Measurements from ENCODE around the gene TUBE1. TPM values are rescaled to one million over a fixed set of nuclear protein-coding genes. Genes with fewer than 3 reads are reported as not detected.

TUBE1 gene
- total and polyA plus RNA-seq, 8 donors = 14.2 to 55.1 (median 44.6) TPM

- TF ChIP-seq CTCF (IDR thresholded peaks at IDR 0.05) = no peak
- ATAC-seq (no peak), DNase-seq (no peak)
- Histone ChIP-seq H3K36me3 (peaks cover 0 to 28% of the 10 kb centered on the region in 2 donors), H3K27ac (no peak overlapping the region), H3K27me3 (no peaks in the 10 kb centered on the region), H3K4me3 (no peak overlapping the region), H3K4me1 (no peaks in the 10 kb centered on the region), H3K9me3 (no peaks in the 10 kb centered on the region)
- intact Hi-C loops (cut with DNase I) = no loop called here
Observed at GRCh38 chr6:112066606-112067005, 20.7 kb downstream of the TUBE1 start.

- Histone ChIP-seq H3K36me3 (peaks cover 0 to 17% of the 10 kb centered on the region in 2 donors), H3K4me1 (no peaks in the 10 kb centered on the region), H3K9me3 (no peaks in the 10 kb centered on the region), H3K27ac (no peak overlapping the region), H3K27me3 (no peaks in the 10 kb centered on the region), H3K4me3 (no peak overlapping the region)
- intact Hi-C loops (cut with DNase I) = no loop called here
- DNase-seq (no peak), ATAC-seq (no peak)
- TF ChIP-seq CTCF (IDR thresholded peaks at IDR 0.05) = no peak
Observed at GRCh38 chr6:112065426-112065986, 21.8 kb downstream of the TUBE1 start.

GRCh38 chr6:112062966-112063365 is 24.3 kb downstream of the TUBE1 start:
- Histone ChIP-seq H3K27me3 (no peaks in the 10 kb centered on the region), H3K4me3 (no peak overlapping the region), H3K4me1 (no peaks in the 10 kb centered on the region), H3K9me3 (no peaks in the 10 kb centered on the region), H3K36me3 (no peaks in the 10 kb centered on the region), H3K27ac (no peak overlapping the region)
- DNase-seq (no peak), ATAC-seq (no peak)
- intact Hi-C loops (cut with DNase I) = no loop called here
- no peak for TF ChIP-seq CTCF (IDR thresholded peaks at IDR 0.05)

- no peak overlapping the region for H3K4me3 ChIP-seq
- no peak overlapping the region for H3K27ac ChIP-seq
- no peaks in the 10 kb centered on the region for H3K4me1 ChIP-seq
- no peaks in the 10 kb centered on the region for H3K9me3 ChIP-seq
- TF ChIP-seq CTCF (IDR thresholded peaks at IDR 0.05) = no peak
- intact Hi-C loops (cut with DNase I) = no loop called here
- no peaks in the 10 kb centered on the region for H3K36me3 ChIP-seq
- ATAC-seq = no peak
- DNase-seq = no peak
- no peaks in the 10 kb centered on the region for H3K27me3 ChIP-seq
Observed at GRCh38 chr6:112061605-112062004, 25.7 kb downstream of the TUBE1 start.

- Histone ChIP-seq H3K27me3 (no peaks in the 10 kb centered on the region), H3K4me1 (no peaks in the 10 kb centered on the region), H3K27ac (no peak overlapping the region), H3K4me3 (no peak overlapping the region), H3K36me3 (no peaks in the 10 kb centered on the region), H3K9me3 (no peaks in the 10 kb centered on the region)
- intact Hi-C loops (cut with DNase I) = no loop called here
- TF ChIP-seq CTCF (IDR thresholded peaks at IDR 0.05) = no peak
- ATAC-seq (no peak), DNase-seq (no peak)
Observed at GRCh38 chr6:112058243-112059032, 28.8 kb downstream of the TUBE1 start.
